HEK293T (cell line): Measurements from ENCODE around the gene EGLN2.
"Not testable (repeated sequence)": the region's sequence is repeated elsewhere in the genome, so short reads cannot be mapped to it uniquely, and the experiment has no call there.

Source experiments
- ELF4 ChIP-seq: fragments of 450-650 bp; IDR thresholded peaks from 2 replicates; pipeline ENCODE4 v1.6.1; 2017; ENCODE audit warnings: antibody characterized with exemption
- FOXA1 ChIP-seq: fragments of 450-650 bp; IDR thresholded peaks from 2 replicates; pipeline ENCODE4 v1.6.1; 2016; ENCODE audit warnings: mild to moderate bottlenecking
- FOXK2 ChIP-seq: fragments of 450-650 bp; IDR thresholded peaks from 2 replicates; pipeline ENCODE4 v1.6.1; 2016; ENCODE audit warnings: mild to moderate bottlenecking
- HDGF ChIP-seq: fragments of 450-650 bp; IDR thresholded peaks from 2 replicates; pipeline ENCODE4 v1.6.1; 2017; ENCODE audit warnings: antibody characterized with exemption, borderline replicate concordance
- L3MBTL2 ChIP-seq: fragments of 450-650 bp; conservative IDR thresholded peaks from 2 replicates; pipeline ENCODE4 v1.6.1; 2016; ENCODE audit warnings: mild to moderate bottlenecking
- SUZ12 ChIP-seq: fragments of 450-650 bp; IDR thresholded peaks from 2 replicates; pipeline ENCODE4 v1.6.1; 2016; ENCODE audit warnings: mild to moderate bottlenecking
- ZNF384 ChIP-seq: fragments of 450-650 bp; IDR thresholded peaks from 2 replicates; pipeline ENCODE4 v1.6.1; 2016

GRCh38 chr19:40850277-40850676, 51.3 kb downstream of the EGLN2 start, which contains the start of gene CYP2A6:
- not testable (repeated sequence) for TF ChIP-seq HDGF, ELF4, SUZ12, L3MBTL2, ZNF384, FOXA1, FOXK2
